GM12872 (cell line): ENCODE data around the gene ITGB4.

Experiments
- CTCF ChIP-seq: IDR thresholded peaks from 3 replicates; pipeline ENCODE4 v1.5.1; 2011; ENCODE audit warnings: low read depth, mild to moderate bottlenecking, low read length, moderate library complexity; ENCODE audit not compliant: insufficient read depth

ITGB4 gene

GRCh38 chr17:75778861-75779249, 57.6 kb downstream of the ITGB4 start:
- peak; percentile 72 for TF ChIP-seq CTCF

GRCh38 chr17:75779250-75779986, 58.2 kb downstream of the ITGB4 start:
- TF ChIP-seq CTCF = no peak

GRCh38 chr17:75779987-75780889, 59.0 kb downstream of the ITGB4 start:
- TF ChIP-seq CTCF = no peak

GRCh38 chr17:75783069-75783783, 62.0 kb downstream of the ITGB4 start:
- peak; percentile 67 for TF ChIP-seq CTCF

- TF ChIP-seq CTCF = no peak
These were observed 62.7 kb downstream of the ITGB4 start for GRCh38 chr17:75783803-75784472.

- TF ChIP-seq CTCF = no peak
These were observed 63.3 kb downstream of the ITGB4 start, which contains the start of gene UNK for GRCh38 chr17:75784473-75785015. Gene UNK (plus strand): TSS chr17:75784806. CDS start chr17:75784881, 75 bp downstream.
